Naive B cell (primary cell): ENCODE data around the gene INPP4A. TPM values are rescaled to one million over a fixed set of nuclear protein-coding genes. Genes with fewer than 3 reads are reported as not detected.

ENCODE experiments used
- ATAC-seq, 2 donors: fragments of 150-1000 bp; cut with Tn5 transposase; 2 replicates each; pipeline ENCODE4 v1.10.0; 2021; ENCODE audit warnings: low read depth in 2 of 2, mild to moderate bottlenecking in 2 of 2, moderate library complexity in 2 of 2
- DNase-seq: peaks from one replicate; pipeline ENCODE4 v3.0.0; 2022
- H3K27ac Mint-ChIP-seq, 6 donors: one replicate each; pipeline ENCODE4 v1.8.0; 2020 to 2022; ENCODE audit warnings: mild to moderate bottlenecking in 6 of 6, mixed read lengths in 6 of 6, moderate library complexity in 5 of 6, inconsistent platforms in 2 of 6
- H3K27me3 Mint-ChIP-seq, 3 donors: one replicate each; pipeline ENCODE4 v1.8.0; 2021 to 2022; ENCODE audit warnings: mixed read lengths in 3 of 3, mild to moderate bottlenecking in 1 of 3
- H3K36me3 Mint-ChIP-seq, 2 donors: one replicate each; pipeline ENCODE4 v1.8.0; 2020 to 2022; ENCODE audit warnings: mixed read lengths in 2 of 2, inconsistent platforms in 1 of 2, mild to moderate bottlenecking in 1 of 2
- H3K4me1 Mint-ChIP-seq, 3 donors: one replicate each; pipeline ENCODE4 v1.8.0; 2020 to 2022; ENCODE audit warnings: mixed read lengths in 3 of 3, inconsistent platforms in 1 of 3, mild to moderate bottlenecking in 1 of 3, moderate library complexity in 1 of 3
- H3K4me3 Mint-ChIP-seq, 8 donors: one replicate each; pipeline ENCODE4 v1.8.0; 2020 to 2022; ENCODE audit warnings: mild to moderate bottlenecking in 8 of 8, mixed read lengths in 8 of 8, moderate library complexity in 8 of 8, inconsistent platforms in 2 of 8
- H3K9me3 Mint-ChIP-seq, 7 donors: one replicate each; pipeline ENCODE4 v1.8.0; 2020 to 2022; ENCODE audit warnings: mixed read lengths in 7 of 7, mild to moderate bottlenecking in 5 of 7, inconsistent platforms in 2 of 7, moderate library complexity in 1 of 7
- polyA plus RNA-seq, 6 donors: library from polyadenylated mRNA; unstranded; fragments of 300-500 nt; fragmentation: Illumina TruSeq; gene quantifications; one replicate each; pipeline ENCODE4 v1.2.3, GENCODE V29; 2021; ENCODE audit warnings: low read depth in 6 of 6

INPP4A gene
- polyA plus RNA-seq, 6 donors from 2014 or later = 1.8 to 4.3 (median 2.9) TPM

DNA sequence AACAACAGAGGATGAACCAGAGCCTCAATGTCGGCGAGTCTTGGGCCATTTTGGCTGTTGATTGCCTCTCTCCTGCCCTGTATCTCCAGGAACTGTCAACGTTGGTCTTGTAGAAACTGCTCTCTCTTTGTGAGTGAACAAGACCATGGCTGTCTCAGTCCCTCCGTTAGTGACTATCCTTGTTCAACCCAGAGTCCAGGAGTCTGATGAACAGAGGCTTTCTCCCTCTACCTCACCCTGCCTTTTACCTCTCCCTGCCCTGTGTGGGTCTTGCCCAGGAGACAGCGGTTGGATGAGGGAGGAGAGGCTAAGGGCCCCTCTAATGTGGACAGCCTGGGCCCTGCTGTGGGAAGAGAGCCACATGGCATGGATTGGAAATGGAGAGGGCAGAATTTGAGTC is 32.8 kb downstream of the INPP4A start:
- H3K36me3 Mint-ChIP-seq = no peaks in the 10 kb centered on the region
- DNase-seq (no peak), ATAC-seq (no peak)
- H3K27ac Mint-ChIP-seq = peak overlapping the region in 2 of 6 donors; percentile 7 to 37
- H3K9me3 Mint-ChIP-seq = no peaks in the 10 kb centered on the region
- peak overlapping the region in 2 of 8 donors; percentile 9 to 53 for H3K4me3 Mint-ChIP-seq
- H3K4me1 Mint-ChIP-seq = peaks cover 42 to 56% (median 49%) of the 10 kb centered on the region in 3 donors
- H3K27me3 Mint-ChIP-seq = peaks cover 0 to 12% (median 12%) of the 10 kb centered on the region in 3 donors

DNA sequence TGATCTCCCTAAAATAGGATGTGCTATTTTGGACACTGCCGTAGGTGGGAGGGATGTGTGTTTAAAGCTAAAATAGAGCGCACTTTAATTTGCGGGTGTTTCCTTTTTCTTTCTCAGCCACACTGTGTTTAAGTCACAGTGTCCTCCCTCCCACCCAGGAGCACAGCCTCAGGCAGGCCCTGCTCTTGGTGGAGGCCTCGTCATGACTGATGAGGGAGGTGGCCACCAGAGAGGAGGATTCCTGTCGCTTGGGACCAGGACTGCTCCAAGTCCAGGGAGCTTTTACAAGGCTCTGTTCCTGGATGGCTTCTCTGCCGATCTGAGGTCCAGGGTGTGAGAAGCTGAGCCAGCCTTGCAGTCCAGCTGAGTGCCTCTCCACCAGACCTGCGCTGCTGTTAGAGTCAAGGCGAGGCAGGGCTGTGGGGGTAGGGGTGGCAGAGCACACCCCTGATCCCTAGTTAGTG is 33.5 kb downstream of the INPP4A start:
- no peaks in the 10 kb centered on the region for H3K9me3 Mint-ChIP-seq
- DNase-seq (no peak), ATAC-seq (no peak)
- H3K4me3 Mint-ChIP-seq = peak overlapping the region in 1 of 8 donors; percentile 21
- H3K27ac Mint-ChIP-seq = peak overlapping the region in 1 of 6 donors; percentile 7
- no peaks in the 10 kb centered on the region for H3K36me3 Mint-ChIP-seq
- H3K4me1 Mint-ChIP-seq = peaks cover 39 to 57% (median 50%) of the 10 kb centered on the region in 3 donors
- peaks cover 0 to 12% (median 12%) of the 10 kb centered on the region in 3 donors for H3K27me3 Mint-ChIP-seq

DNA sequence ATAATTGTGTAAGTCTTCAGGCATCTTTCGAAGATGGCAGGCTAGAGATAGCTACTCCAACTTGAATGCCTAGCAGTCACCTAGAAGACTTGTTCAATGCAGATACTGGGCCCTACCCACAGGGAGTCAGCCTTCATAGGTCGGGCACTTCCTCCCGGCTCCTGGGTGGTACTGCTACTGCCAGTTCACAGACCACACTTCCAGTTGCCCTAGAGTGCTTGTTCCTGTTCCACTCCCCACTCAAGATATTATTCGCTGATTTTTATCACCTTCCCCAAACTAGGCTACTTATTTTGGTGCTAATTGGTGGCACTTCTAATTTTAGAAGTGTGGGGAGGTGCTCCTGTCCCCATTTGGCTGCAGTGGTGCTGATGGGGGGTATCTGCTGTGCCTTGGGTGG is 34.2 kb downstream of the INPP4A start:
- H3K4me3 Mint-ChIP-seq = no peak overlapping the region
- peaks cover 0 to 12% (median 12%) of the 10 kb centered on the region in 3 donors for H3K27me3 Mint-ChIP-seq
- H3K36me3 Mint-ChIP-seq = no peaks in the 10 kb centered on the region
- peak overlapping the region in 2 of 6 donors; percentile 44 to 51 for H3K27ac Mint-ChIP-seq
- DNase-seq (no peak), ATAC-seq (peak; percentile 41 to 61)
- peaks cover 39 to 57% (median 50%) of the 10 kb centered on the region in 3 donors for H3K4me1 Mint-ChIP-seq
- no peaks in the 10 kb centered on the region for H3K9me3 Mint-ChIP-seq

DNA sequence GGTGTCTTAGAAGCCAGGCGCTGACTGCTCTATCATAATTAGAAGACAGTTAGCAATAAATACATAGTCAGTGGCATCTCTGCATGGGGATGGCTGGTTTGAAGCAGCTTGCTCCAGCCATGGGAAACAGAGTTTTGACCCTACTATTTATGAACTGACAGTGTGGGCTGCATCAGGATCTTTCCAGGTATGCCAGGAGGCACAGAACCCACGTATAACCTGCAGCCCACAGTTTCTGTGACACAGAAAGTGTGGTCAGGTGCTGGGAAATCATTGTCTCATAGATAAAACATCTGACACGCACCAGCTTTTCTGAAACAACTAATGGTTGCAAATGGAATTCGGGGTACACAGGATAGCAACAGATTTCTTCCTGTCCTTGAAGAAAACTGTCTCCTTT is 34.7 kb downstream of the INPP4A start:
- no peak for DNase-seq
- H3K4me1 Mint-ChIP-seq = peaks cover 41 to 57% (median 48%) of the 10 kb centered on the region in 3 donors
- peaks cover 0 to 12% (median 12%) of the 10 kb centered on the region in 3 donors for H3K27me3 Mint-ChIP-seq
- H3K9me3 Mint-ChIP-seq = no peaks in the 10 kb centered on the region
- peak overlapping the region in 1 of 6 donors; percentile 51 for H3K27ac Mint-ChIP-seq
- H3K36me3 Mint-ChIP-seq = no peaks in the 10 kb centered on the region
- ATAC-seq = no peak
- H3K4me3 Mint-ChIP-seq = peak overlapping the region in 1 of 8 donors; percentile 14

DNA sequence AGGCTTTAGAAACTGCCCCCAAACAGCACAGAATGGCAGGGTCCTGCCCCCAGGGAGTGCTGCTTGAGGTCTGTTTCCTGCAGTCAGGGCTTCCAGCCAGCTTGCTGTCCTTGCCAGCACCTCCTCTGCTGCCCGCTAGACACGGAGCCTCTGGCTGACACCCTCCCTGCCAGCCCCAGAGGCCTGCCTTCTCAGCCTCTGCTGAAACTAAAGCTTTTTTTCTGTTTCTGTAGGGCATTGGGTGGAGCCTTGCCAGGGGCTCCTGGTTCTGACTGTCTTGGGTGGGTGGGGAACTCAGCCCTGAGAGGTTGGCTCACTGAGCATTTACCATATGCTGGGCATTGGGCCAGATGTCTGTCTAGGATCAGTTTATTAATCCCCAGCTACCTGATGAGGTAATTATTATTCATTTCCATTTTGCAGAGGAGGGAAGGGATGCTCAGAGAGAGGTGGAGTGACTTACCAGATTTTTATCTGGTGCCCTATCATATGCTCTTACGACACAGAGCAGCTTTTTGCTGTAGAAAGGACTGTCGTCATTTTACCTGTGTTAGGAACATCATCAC is 35.4 kb downstream of the INPP4A start:
- Mint-ChIP-seq H3K27ac (peak overlapping the region in 1 of 6 donors; percentile 30), H3K9me3 (no peaks in the 10 kb centered on the region), H3K27me3 (peaks cover 0 to 12% (median 12%) of the 10 kb centered on the region in 3 donors), H3K36me3 (no peaks in the 10 kb centered on the region), H3K4me1 (peaks cover 37 to 61% (median 47%) of the 10 kb centered on the region in 3 donors), H3K4me3 (no peak overlapping the region)
- DNase-seq (no peak), ATAC-seq (peak in 1 of 2 donors; percentile 40)

DNA sequence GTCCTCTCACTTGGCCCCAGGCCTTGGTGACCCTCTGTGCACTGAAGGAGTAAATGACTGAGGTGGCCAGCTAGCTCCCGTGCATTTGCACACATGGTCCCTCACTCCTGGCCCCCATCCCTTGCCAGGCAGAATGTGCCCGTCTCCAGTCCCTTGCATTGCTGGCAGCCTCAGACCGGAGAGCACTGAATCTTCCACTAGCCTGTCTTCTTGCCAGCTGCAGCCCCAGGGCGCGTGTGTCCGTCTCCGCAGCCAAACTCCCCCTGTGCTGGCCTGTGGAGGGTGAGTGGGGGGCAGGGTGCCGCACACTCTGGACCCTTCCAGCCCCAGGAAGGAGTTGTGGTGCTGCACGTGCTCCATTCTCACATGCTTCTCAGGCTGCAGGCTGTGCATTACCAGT is 35.9 kb downstream of the INPP4A start:
- Mint-ChIP-seq H3K27ac (peak overlapping the region in 1 of 6 donors; percentile 58), H3K4me3 (no peak overlapping the region)

DNA sequence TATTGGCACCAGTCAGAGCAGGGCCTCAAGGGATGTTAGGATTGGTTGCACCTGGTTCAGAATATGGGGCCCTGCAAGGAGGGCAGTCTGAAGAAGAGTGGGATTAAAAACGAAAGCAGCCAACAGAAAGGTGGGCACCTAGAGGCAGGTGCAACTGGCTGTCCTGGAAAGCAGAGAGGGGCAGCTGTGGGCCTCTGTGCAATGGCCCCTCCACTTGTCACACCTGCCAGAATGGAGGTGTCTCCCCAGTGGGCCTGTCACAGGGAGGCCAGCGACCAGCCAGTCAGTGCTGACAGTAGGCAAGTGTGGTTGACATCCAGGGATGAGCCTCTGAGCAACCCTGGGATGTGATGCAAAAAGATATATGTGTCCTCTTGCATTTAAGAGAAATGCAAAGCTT is 37.7 kb downstream of the INPP4A start:
- H3K4me3 Mint-ChIP-seq = no peak overlapping the region
- H3K36me3 Mint-ChIP-seq = no peaks in the 10 kb centered on the region
- H3K27ac Mint-ChIP-seq = no peak overlapping the region
- H3K4me1 Mint-ChIP-seq = peaks cover 30 to 57% (median 44%) of the 10 kb centered on the region in 3 donors
- no peaks in the 10 kb centered on the region for H3K9me3 Mint-ChIP-seq
- no peak for DNase-seq
- no peak for ATAC-seq
- H3K27me3 Mint-ChIP-seq = peaks cover 0 to 6% (median 6%) of the 10 kb centered on the region in 3 donors

More for the DNA sequence above, 35.9 kb downstream of the INPP4A start:
- ATAC-seq (no peak), DNase-seq (no peak)
- Mint-ChIP-seq H3K36me3 (no peaks in the 10 kb centered on the region), H3K27me3 (peaks cover 0 to 12% (median 12%) of the 10 kb centered on the region in 3 donors), H3K9me3 (no peaks in the 10 kb centered on the region), H3K4me1 (peaks cover 36 to 61% (median 47%) of the 10 kb centered on the region in 3 donors)

DNA sequence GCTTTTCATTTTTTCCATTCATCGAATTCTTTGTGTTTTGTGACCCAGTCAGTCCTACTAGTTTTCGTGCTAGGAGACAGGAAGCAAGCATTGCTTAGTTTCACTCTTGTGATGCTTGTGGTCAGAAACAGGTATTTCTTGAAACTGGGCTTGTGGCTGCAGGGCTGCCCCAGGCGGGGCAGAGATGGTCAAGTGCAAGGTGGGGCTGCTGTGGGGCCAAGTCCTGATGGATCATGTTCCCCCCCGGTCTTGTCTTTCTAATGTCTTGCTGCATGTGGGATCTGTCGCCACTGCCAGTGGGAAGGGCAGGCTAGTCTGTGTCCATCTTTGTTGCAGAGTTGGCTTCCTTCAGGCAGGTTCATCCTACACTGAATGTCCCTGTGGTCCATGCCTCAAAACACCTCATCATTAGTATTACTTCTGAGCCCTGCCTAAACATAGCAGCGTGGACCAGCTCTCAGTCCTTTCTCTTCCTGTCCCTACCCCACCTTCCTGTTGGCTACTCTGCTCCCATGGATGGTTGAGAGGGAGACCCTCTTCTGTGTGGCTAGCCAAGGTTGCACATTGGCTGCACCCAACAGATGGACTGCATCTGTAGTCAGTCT is 38.7 kb downstream of the INPP4A start:
- Mint-ChIP-seq H3K27me3 (peaks cover 0 to 6% (median 0%) of the 10 kb centered on the region in 3 donors), H3K4me1 (peaks cover 27 to 53% (median 41%) of the 10 kb centered on the region in 3 donors), H3K36me3 (no peaks in the 10 kb centered on the region), H3K27ac (no peak overlapping the region), H3K9me3 (no peaks in the 10 kb centered on the region), H3K4me3 (peak overlapping the region in 1 of 8 donors; percentile 33)
- ATAC-seq (no peak), DNase-seq (no peak)

DNA sequence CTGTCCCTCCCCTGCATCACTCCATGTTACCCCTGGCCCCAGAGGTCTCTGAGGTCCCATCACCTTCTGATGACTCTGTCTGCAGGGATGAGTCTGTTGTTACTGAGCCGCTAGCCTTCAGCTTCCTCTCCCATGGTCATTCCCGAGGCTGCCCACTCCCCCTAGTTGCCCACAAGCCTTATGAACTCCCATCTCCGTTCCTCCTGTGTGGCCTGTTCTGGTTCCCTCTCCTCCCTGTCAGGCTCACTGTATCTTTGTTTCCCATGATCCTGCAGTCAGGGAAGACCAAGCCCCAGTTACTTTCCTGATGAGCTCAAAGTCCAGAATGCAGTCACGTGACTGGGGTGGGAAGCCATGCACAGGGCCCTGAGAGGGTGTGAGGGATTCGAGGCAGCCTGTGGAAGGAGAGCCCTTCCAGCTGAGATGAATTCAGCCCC is 39.5 kb downstream of the INPP4A start:
- DNase-seq (no peak), ATAC-seq (no peak)
- no peaks in the 10 kb centered on the region for H3K36me3 Mint-ChIP-seq
- peaks cover 28 to 53% (median 34%) of the 10 kb centered on the region in 3 donors for H3K4me1 Mint-ChIP-seq
- H3K9me3 Mint-ChIP-seq = no peaks in the 10 kb centered on the region
- H3K27me3 Mint-ChIP-seq = no peaks in the 10 kb centered on the region
- H3K4me3 Mint-ChIP-seq = peak overlapping the region in 1 of 8 donors; percentile 65
- peak overlapping the region in 1 of 6 donors; percentile 23 for H3K27ac Mint-ChIP-seq

DNA sequence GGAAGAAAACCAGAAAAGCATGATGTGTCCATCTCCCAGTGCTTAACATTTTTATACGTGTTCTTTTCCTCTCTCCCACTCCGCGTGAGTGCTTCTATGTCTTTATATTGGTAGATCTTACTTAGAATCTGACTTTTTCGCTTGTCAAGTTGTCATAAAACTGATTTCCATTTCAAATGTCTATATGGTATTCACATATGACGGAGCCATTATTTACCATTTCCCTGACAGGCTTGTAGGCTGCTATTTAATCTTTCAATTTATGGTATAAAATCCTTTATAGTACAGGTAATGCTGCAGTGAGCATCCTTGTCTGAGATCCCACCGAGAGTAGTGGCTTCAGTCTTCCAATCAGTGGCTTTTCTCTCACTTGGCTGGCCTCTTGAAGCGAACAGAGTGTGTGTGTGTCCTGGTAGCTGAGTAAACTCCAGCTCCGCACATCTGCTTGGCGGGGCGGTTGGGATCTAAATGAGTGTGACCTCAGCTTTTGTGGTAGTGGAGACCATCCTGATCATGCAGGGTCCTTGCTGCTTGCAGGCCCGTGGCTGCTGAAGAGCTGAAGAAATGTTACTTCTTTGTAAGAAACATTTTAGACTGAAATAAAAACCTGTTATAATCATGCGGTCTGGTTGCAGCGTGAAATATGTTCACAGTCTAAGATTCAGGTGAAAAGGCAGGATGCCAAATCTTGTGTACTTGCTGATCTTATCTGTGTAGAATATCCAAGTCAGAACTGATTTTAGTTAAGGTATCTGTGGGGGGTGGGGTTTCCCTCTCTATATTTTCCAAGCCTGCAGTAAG is 40.2 kb downstream of the INPP4A start:
- H3K4me1 Mint-ChIP-seq = peaks cover 26 to 46% (median 28%) of the 10 kb centered on the region in 3 donors
- DNase-seq (no peak), ATAC-seq (no peak)
- H3K27me3 Mint-ChIP-seq = no peaks in the 10 kb centered on the region
- H3K36me3 Mint-ChIP-seq = no peaks in the 10 kb centered on the region
- H3K4me3 Mint-ChIP-seq = no peak overlapping the region
- H3K9me3 Mint-ChIP-seq = no peaks in the 10 kb centered on the region
- peak overlapping the region in 1 of 6 donors; percentile 44 for H3K27ac Mint-ChIP-seq

DNA sequence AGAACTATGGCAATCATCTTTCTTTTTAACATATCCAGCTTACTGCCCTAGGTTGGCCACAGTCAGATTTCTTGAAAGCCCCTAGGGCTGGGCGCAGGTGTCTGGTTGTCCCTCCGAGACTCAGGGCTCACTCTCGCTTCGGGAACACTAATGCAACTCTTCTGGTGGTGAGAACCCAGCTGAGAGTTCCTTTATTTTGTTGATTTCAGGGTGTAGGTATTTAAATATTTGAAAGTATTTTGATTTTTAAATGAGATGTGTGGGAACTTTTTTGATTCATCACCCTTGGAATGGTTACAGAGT is 40.7 kb downstream of the INPP4A start:
- peaks cover 23 to 41% (median 28%) of the 10 kb centered on the region in 3 donors for H3K4me1 Mint-ChIP-seq

DNA sequence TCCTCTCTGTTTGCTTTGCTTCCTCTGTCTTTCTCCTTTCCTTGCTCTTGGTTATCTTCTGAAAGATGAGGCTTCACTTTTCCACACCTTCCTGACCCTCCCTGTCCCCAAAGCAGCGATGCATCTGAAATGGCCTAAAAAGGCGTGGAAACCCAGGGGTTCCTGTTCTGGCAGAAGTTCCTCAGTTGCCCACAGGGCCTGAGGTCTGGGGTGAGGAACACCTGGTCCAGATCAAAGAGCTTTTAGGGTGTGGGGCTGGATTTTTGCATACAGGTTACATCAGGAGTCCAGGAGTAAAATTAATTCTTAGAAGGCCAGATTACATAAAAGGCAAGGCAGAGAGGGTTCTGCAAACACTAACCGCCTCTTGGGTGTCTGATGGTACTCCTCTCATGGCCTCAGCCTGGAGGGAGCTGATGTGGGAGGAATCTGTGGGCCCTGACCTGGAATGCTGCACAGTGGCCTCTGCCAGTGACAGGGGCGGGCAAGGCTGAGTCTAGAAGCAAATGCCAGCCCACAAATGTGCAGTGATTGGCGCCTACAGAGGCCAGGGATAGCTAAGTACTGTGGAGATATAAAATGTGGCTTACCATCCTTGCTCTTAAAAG is 41.8 kb downstream of the INPP4A start:
- Mint-ChIP-seq H3K4me3 (no peak overlapping the region), H3K9me3 (no peaks in the 10 kb centered on the region), H3K27me3 (no peaks in the 10 kb centered on the region), H3K36me3 (no peaks in the 10 kb centered on the region), H3K27ac (peak overlapping the region in 1 of 6 donors; percentile 20), H3K4me1 (peaks cover 23 to 39% (median 28%) of the 10 kb centered on the region in 3 donors)
- DNase-seq (no peak), ATAC-seq (no peak)

More for the DNA sequence above, 40.7 kb downstream of the INPP4A start:
- no peak for ATAC-seq
- Mint-ChIP-seq H3K36me3 (no peaks in the 10 kb centered on the region), H3K27ac (peak overlapping the region in 1 of 6 donors; percentile 44), H3K9me3 (no peaks in the 10 kb centered on the region), H3K4me3 (no peak overlapping the region), H3K27me3 (no peaks in the 10 kb centered on the region)
- DNase-seq = no peak
